Mesendoderm (in vitro differentiated cells): ENCODE measurements around the gene TBCE.
"Not testable (repeated sequence)": the region's sequence is repeated elsewhere in the genome, so short reads cannot be mapped to it uniquely, and the experiment has no call there.

ENCODE experiments used
- DNase-seq: peaks from one replicate; pipeline ENCODE4 v3.0.0; 2013
- H2AK5ac ChIP-seq: 2 replicates; pipeline ENCODE4 v1.6.1; 2013; ENCODE audit warnings: low read length, inconsistent platforms
- H2BK120ac ChIP-seq: 2 replicates; pipeline ENCODE4 v1.6.1; 2013; ENCODE audit warnings: low read depth, mild to moderate bottlenecking, low read length, moderate library complexity, mixed read lengths
- H2BK15ac ChIP-seq: replicated peaks from 2 replicates; pipeline ENCODE4 v1.6.1; 2013; ENCODE audit warnings: low read depth, mild to moderate bottlenecking, moderate library complexity
- H2BK5ac ChIP-seq: 2 replicates; pipeline ENCODE4 v1.6.1; 2013; ENCODE audit warnings: low read length, inconsistent platforms
- H3K18ac ChIP-seq: 2 replicates; pipeline ENCODE4 v1.6.1; 2013; ENCODE audit warnings: mild to moderate bottlenecking, low read length, mixed read lengths
- H3K23ac ChIP-seq: one replicate; pipeline ENCODE4 v1.6.1; 2013; ENCODE audit warnings: low read length
- H3K27ac ChIP-seq: 2 replicates; pipeline ENCODE4 v1.5.1; 2013; ENCODE audit warnings: low read depth, mild to moderate bottlenecking, inconsistent platforms, low read length, moderate library complexity
- H3K27me3 ChIP-seq: 2 replicates; pipeline ENCODE4 v1.6.1; 2013; ENCODE audit warnings: low read length, control low read depth, mild to moderate bottlenecking, inconsistent platforms; ENCODE audit not compliant: insufficient read depth, poor library complexity
- H3K36me3 ChIP-seq: 2 replicates; pipeline ENCODE4 v1.6.1; 2013; ENCODE audit warnings: low read length, inconsistent platforms; ENCODE audit not compliant: control insufficient read depth, insufficient read depth
- H3K4ac ChIP-seq: one replicate; pipeline ENCODE4 v1.6.1; 2013; ENCODE audit warnings: low read depth, mild to moderate bottlenecking, low read length, moderate library complexity
- H3K4me1 ChIP-seq: 2 replicates; pipeline ENCODE4 v1.6.1; 2013; ENCODE audit warnings: low read depth, low read length, inconsistent platforms; ENCODE audit not compliant: control insufficient read depth
- H3K4me2 ChIP-seq: 2 replicates; pipeline ENCODE4 v1.6.1; 2013; ENCODE audit warnings: low read length
- H3K4me3 ChIP-seq: 2 replicates; pipeline ENCODE4 v1.5.1; 2013; ENCODE audit warnings: mild to moderate bottlenecking, low read length
- H3K56ac ChIP-seq: one replicate; pipeline ENCODE4 v1.6.1; 2013; ENCODE audit warnings: low read length
- H3K79me1 ChIP-seq: 2 replicates; pipeline ENCODE4 v1.6.1; 2013; ENCODE audit warnings: low read length, inconsistent platforms
- H3K79me2 ChIP-seq: 2 replicates; pipeline ENCODE4 v1.6.1; 2013; ENCODE audit warnings: mild to moderate bottlenecking, low read length; ENCODE audit not compliant: control insufficient read depth, insufficient read depth
- H3K9ac ChIP-seq: 2 replicates; pipeline ENCODE4 v1.6.1; 2013; ENCODE audit warnings: low read length, inconsistent platforms
- H4K5ac ChIP-seq: one replicate; pipeline ENCODE4 v1.6.1; 2013; ENCODE audit warnings: low read length
- H4K8ac ChIP-seq: one replicate; pipeline ENCODE4 v1.6.1; 2013; ENCODE audit warnings: low read depth, mild to moderate bottlenecking, control low read depth, low read length, moderate library complexity
- WGBS: extraction: QIAGEN DNeasy Blood & Tissue Kit; methylation state at CpG from one replicate; pipeline ENCODE4 v1.1.7; 2013; ENCODE audit warnings: low lambda C conversion rate, missing lambda C conversion rate; ENCODE audit not compliant: insufficient coverage; ENCODE audit errors: extremely low coverage; 5-methylcytosine and 5-hydroxymethylcytosine counted together

The TBCE gene

GRCh38 chr1:235454021-235454420, 86.8 kb downstream of the TBCE start:
- Histone ChIP-seq H3K4me3 (no peak overlapping the region), H3K79me2 (no peaks in the 10 kb centered on the region), H3K56ac (no peak overlapping the region), H2BK120ac (no peak overlapping the region), H3K23ac (no peak overlapping the region), H3K36me3 (peaks cover 3% of the 10 kb centered on the region), H4K5ac (no peak overlapping the region), H4K8ac (no peak overlapping the region), H3K4me2 (no peak overlapping the region), H3K4ac (no peak overlapping the region), H3K18ac (no peak overlapping the region), H3K79me1 (no peaks in the 10 kb centered on the region), H3K27ac (no peak overlapping the region), H2AK5ac (no peak overlapping the region), H2BK5ac (no peak overlapping the region), H2BK15ac (no peak overlapping the region), H3K4me1 (no peaks in the 10 kb centered on the region), H3K9ac (no peak overlapping the region), H3K27me3 (no peaks in the 10 kb centered on the region)
- WGBS: no CpG with 5 or more reads among the region's 8 CpGs
- no peak for DNase-seq

GRCh38 chr1:235455097-235455496, 87.9 kb downstream of the TBCE start:
- Histone ChIP-seq H4K8ac (no peak overlapping the region), H3K56ac (no peak overlapping the region), H3K27ac (no peak overlapping the region), H3K79me1 (no peaks in the 10 kb centered on the region), H3K23ac (no peak overlapping the region), H4K5ac (no peak overlapping the region), H3K27me3 (no peaks in the 10 kb centered on the region), H2BK5ac (no peak overlapping the region), H3K36me3 (peaks cover 2% of the 10 kb centered on the region), H2BK15ac (no peak overlapping the region), H3K9ac (no peak overlapping the region), H3K79me2 (no peaks in the 10 kb centered on the region), H3K4ac (no peak overlapping the region), H2BK120ac (no peak overlapping the region), H2AK5ac (no peak overlapping the region), H3K4me2 (no peak overlapping the region), H3K4me3 (no peak overlapping the region), H3K18ac (no peak overlapping the region), H3K4me1 (no peaks in the 10 kb centered on the region)
- no CpG with 5 or more reads among the region's 2 CpGs for WGBS
- no peak for DNase-seq

GRCh38 chr1:235455823-235456222, 88.6 kb downstream of the TBCE start:
- no peak overlapping the region for H4K8ac ChIP-seq
- no peaks in the 10 kb centered on the region for H3K27me3 ChIP-seq
- no peaks in the 10 kb centered on the region for H3K79me2 ChIP-seq
- no peak overlapping the region for H2BK5ac ChIP-seq
- no peak overlapping the region for H3K56ac ChIP-seq
- H3K4me1 ChIP-seq: no peaks in the 10 kb centered on the region
- H3K79me1 ChIP-seq: no peaks in the 10 kb centered on the region
- H3K36me3 ChIP-seq: peaks cover 2% of the 10 kb centered on the region
- H3K18ac ChIP-seq: no peak overlapping the region
- no peak overlapping the region for H3K9ac ChIP-seq
- no peak overlapping the region for H2BK120ac ChIP-seq
- no peak overlapping the region for H3K27ac ChIP-seq
- no peak for DNase-seq
- H3K4ac ChIP-seq: no peak overlapping the region
- no peak overlapping the region for H3K23ac ChIP-seq
- H2AK5ac ChIP-seq: no peak overlapping the region
- H3K4me2 ChIP-seq: no peak overlapping the region
- no peak overlapping the region for H4K5ac ChIP-seq
- no peak overlapping the region for H2BK15ac ChIP-seq
- WGBS: no CpG with 5 or more reads among the region's 4 CpGs
- H3K4me3 ChIP-seq: no peak overlapping the region

- not testable (repeated sequence) for H4K8ac ChIP-seq, H3K56ac ChIP-seq, H3K18ac ChIP-seq, H3K4me2 ChIP-seq, H3K27ac ChIP-seq, H4K5ac ChIP-seq, H2BK120ac ChIP-seq, H3K4me3 ChIP-seq, H3K79me1 ChIP-seq, H3K9ac ChIP-seq, H3K36me3 ChIP-seq, H2BK15ac ChIP-seq, DNase-seq, H3K4ac ChIP-seq, H3K79me2 ChIP-seq, H3K23ac ChIP-seq, H2BK5ac ChIP-seq, H2AK5ac ChIP-seq, H3K4me1 ChIP-seq, H3K27me3 ChIP-seq
- no CpG with 5 or more reads among the region's 7 CpGs for WGBS
Measured at GRCh38 chr1:235457856-235458255, 90.6 kb downstream of the TBCE start.

GRCh38 chr1:235460770-235461169, 93.5 kb downstream of the TBCE start:
- no peaks in the 10 kb centered on the region for H3K4me1 ChIP-seq
- no peak overlapping the region for H2BK15ac ChIP-seq
- no peak overlapping the region for H2BK120ac ChIP-seq
- no peak overlapping the region for H3K27ac ChIP-seq
- H4K8ac ChIP-seq: no peak overlapping the region
- no peak overlapping the region for H3K23ac ChIP-seq
- H3K18ac ChIP-seq: no peak overlapping the region
- H3K56ac ChIP-seq: no peak overlapping the region
- DNase-seq: no peak
- no peak overlapping the region for H3K4me2 ChIP-seq
- no peak overlapping the region for H3K4me3 ChIP-seq
- no peaks in the 10 kb centered on the region for H3K79me1 ChIP-seq
- no peak overlapping the region for H3K9ac ChIP-seq
- H2BK5ac ChIP-seq: no peak overlapping the region
- H2AK5ac ChIP-seq: no peak overlapping the region
- no peak overlapping the region for H3K4ac ChIP-seq
- no peak overlapping the region for H4K5ac ChIP-seq
- no CpG with 5 or more reads among the region's 5 CpGs for WGBS
- peaks cover 2% of the 10 kb centered on the region for H3K36me3 ChIP-seq
- H3K27me3 ChIP-seq: no peaks in the 10 kb centered on the region
- H3K79me2 ChIP-seq: no peaks in the 10 kb centered on the region

- H2BK5ac ChIP-seq: no peak overlapping the region
- no peak overlapping the region for H3K56ac ChIP-seq
- H3K4ac ChIP-seq: no peak overlapping the region
- H3K9ac ChIP-seq: no peak overlapping the region
- H4K8ac ChIP-seq: no peak overlapping the region
- no peak overlapping the region for H3K23ac ChIP-seq
- no peak overlapping the region for H2BK120ac ChIP-seq
- H3K27me3 ChIP-seq: no peaks in the 10 kb centered on the region
- no peak overlapping the region for H3K4me2 ChIP-seq
- no CpG with 5 or more reads among the region's 1 CpG for WGBS
- no peak overlapping the region for H4K5ac ChIP-seq
- no peak overlapping the region for H3K27ac ChIP-seq
- H2AK5ac ChIP-seq: no peak overlapping the region
- no peak overlapping the region for H3K4me3 ChIP-seq
- DNase-seq: no peak
- H3K18ac ChIP-seq: no peak overlapping the region
- H3K4me1 ChIP-seq: no peaks in the 10 kb centered on the region
- H3K79me1 ChIP-seq: no peaks in the 10 kb centered on the region
- peaks cover 2% of the 10 kb centered on the region for H3K36me3 ChIP-seq
- H3K79me2 ChIP-seq: no peaks in the 10 kb centered on the region
- H2BK15ac ChIP-seq: no peak overlapping the region
Measured at GRCh38 chr1:235461954-235462353, 94.7 kb downstream of the TBCE start.
